K562 (cell line): Measurements from ENCODE around the gene BANF2. TPM values are rescaled to one million over a fixed set of nuclear protein-coding genes. Genes with fewer than 3 reads are reported as not detected.

Source experiments
- ATAC-seq: fragments of 200-7000 bp; cut with Tn5 transposase; 3 replicates; pipeline ENCODE4 v1.9.1; 2020; ENCODE audit warnings: moderate library complexity
- BruUV-seq: library from RNA; stranded (reverse); fragments of 400-500 nt; replicated peaks from 2 replicates; lab custom pipeline; 2021; lab: Mats Ljungman, UMichigan
- CTCF ChIA-PET: fragments of 300-600 bp; formaldehyde crosslinking; extraction: SDS; loops from one replicate; lab custom pipeline; 2021; ENCODE audit warnings: low intra/inter-chr PET ratio; lab: Yijun Ruan, JAX
- POLR2A ChIA-PET: fragments of 300-600, 350-650 bp; sonication (Branson Sonifier 250); formaldehyde crosslinking; extraction: SDS; loops from one replicate; lab custom pipeline; 2021; ENCODE audit warnings: antibody characterized with exemption, inconsistent platforms; lab: Yijun Ruan, JAX
- DNase-seq, 4 experiments: peaks; one replicate each; pipeline versions ENCODE4 v3.0.0 to v3.0.0-alpha.2; 2011 to 2018; ENCODE audit warnings: low spot score in 3 of 4, mixed read lengths in 3 of 4; ENCODE audit errors: extremely low read depth in 1 of 4
- FAIRE-seq: peaks from 2 replicates; lab custom pipeline; 2011; peaks lifted over from hg19 to GRCh38; lab: Jason Lieb, UNC
- H2AFZ ChIP-seq: 2 replicates; pipeline ENCODE4 v1.6.0; 2011; ENCODE audit warnings: low read depth, low read length, control low read depth, inconsistent platforms
- H3K27ac ChIP-seq: fragments of 200-600 bp; 3 replicates; pipeline ENCODE4 v1.8.0; 2011; ENCODE audit warnings: low read depth, mild to moderate bottlenecking, control low read depth, inconsistent platforms, low read length, moderate library complexity, mixed read lengths; ENCODE audit errors: extremely low read depth
- H3K27me3 ChIP-seq, 2 experiments: fragments of 300-600 bp in 1 of 2; 2 replicates in 1 of 2; 3 replicates in 1 of 2; pipeline versions ENCODE4 v1.6.0 to v1.8.0; 2011; ENCODE audit warnings: inconsistent platforms in 2 of 2, low read length in 2 of 2, mild to moderate bottlenecking in 1 of 2, mixed read lengths in 1 of 2, moderate library complexity in 1 of 2; ENCODE audit not compliant: control insufficient read depth in 2 of 2, insufficient read depth in 2 of 2
- H3K36me3 ChIP-seq: fragments of 300-600 bp; 3 replicates; pipeline ENCODE4 v1.8.0; 2011; ENCODE audit warnings: mild to moderate bottlenecking, low read length, inconsistent platforms; ENCODE audit not compliant: control insufficient read depth, insufficient read depth
- H3K4me1 ChIP-seq, 2 experiments: fragments of 200-600 bp in 1 of 2; replicated peaks in 1 of 2; 2 replicates in 1 of 2; 3 replicates in 1 of 2; pipeline versions ENCODE4 v1.5.1 to v1.8.0; 2011; ENCODE audit warnings: inconsistent platforms in 2 of 2, low read length in 2 of 2, mild to moderate bottlenecking in 1 of 2, mixed read lengths in 1 of 2, moderate library complexity in 1 of 2; ENCODE audit not compliant: control insufficient read depth in 2 of 2, insufficient read depth in 2 of 2
- H3K4me2 ChIP-seq: 2 replicates; pipeline ENCODE4 v1.6.1; 2011; ENCODE audit warnings: low read length, control low read depth, inconsistent platforms, mixed read lengths; ENCODE audit not compliant: insufficient read depth
- H3K4me3 ChIP-seq: fragments of 200-600 bp; sonication (generic), shearing (Covaris generic); 2 replicates; pipeline ENCODE4 v1.5.1; 2016; ENCODE audit warnings: control low read depth, inconsistent platforms
- H3K79me2 ChIP-seq: fragments of 200-600 bp; 3 replicates; pipeline ENCODE4 v1.8.0; 2011; ENCODE audit warnings: low read length, inconsistent platforms; ENCODE audit not compliant: control insufficient read depth, insufficient read depth
- H3K9ac ChIP-seq, 2 experiments: 2 replicates each; pipeline versions ENCODE4 v1.6.0 to v1.6.1; 2011; ENCODE audit warnings: low read depth in 2 of 2, low read length in 2 of 2, control low read depth in 1 of 2, inconsistent platforms in 1 of 2, mild to moderate bottlenecking in 1 of 2, mixed read lengths in 1 of 2; ENCODE audit not compliant: insufficient read depth in 1 of 2
- H3K9me1 ChIP-seq: one replicate; pipeline ENCODE4 v1.6.0; 2011; ENCODE audit warnings: inconsistent platforms, mild to moderate bottlenecking, low read length, moderate library complexity; ENCODE audit not compliant: control insufficient read depth, insufficient read depth
- H3K9me3 ChIP-seq: replicated peaks from 2 replicates; pipeline ENCODE4 v1.5.1; 2011; ENCODE audit warnings: low read depth, low read length, inconsistent platforms; ENCODE audit not compliant: control insufficient read depth, insufficient read depth
- H4K20me1 ChIP-seq: replicated peaks from 2 replicates; pipeline ENCODE4 v1.6.1; 2011; ENCODE audit warnings: low read length, inconsistent platforms, mixed read lengths; ENCODE audit not compliant: control insufficient read depth, insufficient read depth
- C11orf30 ChIP-seq: fragments of 450-650 bp; IDR thresholded peaks from 2 replicates; pipeline ENCODE4 v1.6.1; 2016; ENCODE audit warnings: low read depth, mild to moderate bottlenecking
- CBFA2T2 ChIP-seq: fragments of 450-650 bp; conservative IDR thresholded peaks from 2 replicates; pipeline ENCODE4 v1.6.1; 2017; ENCODE audit warnings: mild to moderate bottlenecking
- E2F3 ChIP-seq: fragments of 250-450 bp; sonication (Bioruptor Pico); IDR thresholded peaks from 2 replicates; pipeline ENCODE4 v1.4.0; 2020; ENCODE audit warnings: mild to moderate bottlenecking
- FOXM1 ChIP-seq, 2 experiments: fragments of 450-650 bp in 1 of 2; sonication (generic) in 1 of 2; formaldehyde crosslinking in 1 of 2; IDR thresholded peaks; 2 replicates each; pipeline versions ENCODE4 v1.6.1 to v1.9.0; 2017 to 2022; ENCODE audit warnings: low read depth in 2 of 2, mild to moderate bottlenecking in 2 of 2, missing genetic modification reagents in 1 of 2, moderate library complexity in 1 of 2
- GTF2F1 ChIP-seq: IDR thresholded peaks from 2 replicates; pipeline ENCODE4 v1.6.1; 2011; ENCODE audit warnings: low read depth, low read length, improper control_type of control experiment
- HEY1 ChIP-seq: fragments of 250-450 bp; sonication (Bioruptor Pico); IDR thresholded peaks from 2 replicates; pipeline ENCODE4 v1.5.0; 2020; ENCODE audit warnings: mild to moderate bottlenecking, moderate library complexity, borderline replicate concordance
- KAT8 ChIP-seq: fragments of 450-650 bp; IDR thresholded peaks from 2 replicates; pipeline ENCODE4 v1.6.1; 2016; ENCODE audit warnings: low read depth, mild to moderate bottlenecking
- MECOM ChIP-seq: fragments of 250-450 bp; sonication (Bioruptor Pico); IDR thresholded peaks from 2 replicates; pipeline ENCODE4 v1.8.0; 2022; ENCODE audit warnings: inconsistent platforms
- NFE2 ChIP-seq: IDR thresholded peaks from 2 replicates; pipeline ENCODE4 v1.6.1; 2014; ENCODE audit warnings: antibody characterized with exemption, low read depth
- OTX1 ChIP-seq: fragments of 450-650 bp; formaldehyde crosslinking; IDR thresholded peaks from 2 replicates; pipeline ENCODE4 v1.4.0; 2022; ENCODE audit warnings: mild to moderate bottlenecking
- RBM39 ChIP-seq: fragments of 200-400 bp; formaldehyde crosslinking; optimal IDR thresholded peaks from 2 replicates; pipeline ENCODE3; 2018; ENCODE audit warnings: low read depth, low read length
- TAF9B ChIP-seq: fragments of 450-650 bp; IDR thresholded peaks from 2 replicates; pipeline ENCODE4 v1.6.1; 2018; ENCODE audit warnings: mild to moderate bottlenecking; ENCODE audit not compliant: partially characterized antibody
- TCF7 ChIP-seq: sonication (generic); IDR thresholded peaks from 2 replicates; pipeline ENCODE4 v1.6.1; 2016; ENCODE audit warnings: antibody characterized with exemption, borderline replicate concordance
- ZNF830 ChIP-seq: fragments of 250-450 bp; sonication (Bioruptor Pico); IDR thresholded peaks from 2 replicates; pipeline ENCODE4 v1.5.0; 2021; ENCODE audit warnings: mild to moderate bottlenecking
- WGBS: fragments of 100-300 bp; shearing (Covaris generic); methylation state at CpG from one replicate; pipeline ENCODE4 v1.1.6; 2016; ENCODE audit warnings: low coverage, mixed read lengths; ENCODE audit not compliant: insufficient coverage; ENCODE audit errors: missing lambda C conversion rate; 5-methylcytosine and 5-hydroxymethylcytosine counted together
- in situ Hi-C: fragments of 300-500 bp; cut with MboI; formaldehyde crosslinking; loops from 4 replicates; pipeline ENCODE4 v1.15.0; 2018; ENCODE audit warnings: inconsistent platforms, mixed read lengths
- intact Hi-C: fragments of 100-400 bp; cut with micrococcal nuclease; formaldehyde crosslinking; loops from 2 replicates; pipeline ENCODE4 v1.14.2; 2022
- polyA plus RNA-seq, 8 experiments: library from polyadenylated mRNA; depleted of rRNA in 4 of 8; stranded (reverse) in 5 of 8; unstranded in 3 of 8; fragments of >200 nt; fragmentation: Nextera tagmentation in 2 of 8; fragmentation: Illumina TruSeq in 1 of 8; extraction: Ambion mirVana in 2 of 8; extraction: Trizol in 1 of 8; gene quantifications; 2 replicates each; pipeline versions ENCODE4 v1.2.1 to v1.2.3, GENCODE V29; 2011 to 2014; ENCODE audit warnings: inconsistent platforms in 1 of 8, missing spikeins in 1 of 8
- total RNA-seq, 7 experiments: library from RNA; depleted of rRNA in 6 of 7; stranded (reverse); fragments of >200 nt in 6 of 7; fragmentation: Illumina TruSeq in 2 of 7; extraction: Trizol in 2 of 7; gene quantifications; 2 replicates each; pipeline versions ENCODE4 v1.2.1 to v1.2.3, GENCODE V29; 2011 to 2021; ENCODE audit warnings: low replicate concordance in 1 of 7
- TF ChIP-seq, protein P1 (sequence below): fragments of 250-450 bp; sonication (Bioruptor Pico); IDR thresholded peaks from 2 replicates; pipeline ENCODE4 v1.6.1; 2021; ENCODE audit warnings: mild to moderate bottlenecking
- TF ChIP-seq, protein P2 (sequence below): fragments of 250-450 bp; sonication (Bioruptor Pico); IDR thresholded peaks from 2 replicates; pipeline ENCODE4 v1.5.0; 2021; ENCODE audit warnings: mild to moderate bottlenecking, borderline replicate concordance
- TF ChIP-seq, protein P3 (sequence below): fragments of 200-800 bp; sonication (Bioruptor generic); IDR thresholded peaks from 2 replicates; pipeline ENCODE4 v1.6.1; 2017; ENCODE audit warnings: missing genetic modification characterization, missing compliant biosample characterization

Gene BANF2
- total and polyA plus RNA-seq, 9 of the 15 experiments (the other 6 are each of a cell fraction or from before 2014, with no cell fraction given), result not detected

- WGBS, result 0% methylated on average over 5 of the region's 5 CpGs
- FAIRE-seq, result no peak
- no peak for DNase-seq
- H3K27me3 ChIP-seq, result no peaks in the 10 kb centered on the region; a peak in 1 of 5 replicates
- H2AFZ ChIP-seq, result no peak overlapping the region
- H3K9ac ChIP-seq, result no peak overlapping the region
- H3K4me3 ChIP-seq, result no peak overlapping the region
- no peak overlapping the region for H3K4me2 ChIP-seq
- no peak for ATAC-seq
- H3K36me3 ChIP-seq, result no peaks in the 10 kb centered on the region
- H3K9me3 ChIP-seq, result no peaks in the 10 kb centered on the region
- intact Hi-C loops, result no loop called here
- BruUV-seq, result no TSS peak
- H3K79me2 ChIP-seq, result no peaks in the 10 kb centered on the region
- POLR2A ChIA-PET, result no interaction called here
- H3K4me1 ChIP-seq, result no peaks in the 10 kb centered on the region
- H4K20me1 ChIP-seq, result no peaks in the 10 kb centered on the region
- TF ChIP-seq, protein P1, sequence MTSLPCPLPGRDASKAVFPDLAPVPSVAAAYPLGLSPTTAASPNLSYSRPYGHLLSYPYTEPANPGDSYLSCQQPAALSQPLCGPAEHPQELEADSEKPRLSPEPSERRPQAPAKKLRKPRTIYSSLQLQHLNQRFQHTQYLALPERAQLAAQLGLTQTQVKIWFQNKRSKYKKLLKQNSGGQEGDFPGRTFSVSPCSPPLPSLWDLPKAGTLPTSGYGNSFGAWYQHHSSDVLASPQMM (CRISPR knock-in tag), result no peak
- TF ChIP-seq KAT8 (no peak), E2F3 (CRISPR knock-in tag) (no peak), CBFA2T2 (no peak), C11orf30 (no peak), OTX1 (CRISPR knock-in tag) (no peak), FOXM1 (IDR thresholded peaks at IDR 0.05; ENCODE audit: low read depth) (no peak), FOXM1 (CRISPR knock-in tag; IDR thresholded peaks at IDR 0.05; ENCODE audit: low read depth) (no peak), TCF7 (no peak), NFE2 (no peak), RBM39 (no peak), HEY1 (CRISPR knock-in tag) (no peak), TAF9B (no peak), GTF2F1 (no peak), ZNF830 (CRISPR knock-in tag) (no peak), MECOM (CRISPR knock-in tag) (no peak)
- TF ChIP-seq, protein P2, sequence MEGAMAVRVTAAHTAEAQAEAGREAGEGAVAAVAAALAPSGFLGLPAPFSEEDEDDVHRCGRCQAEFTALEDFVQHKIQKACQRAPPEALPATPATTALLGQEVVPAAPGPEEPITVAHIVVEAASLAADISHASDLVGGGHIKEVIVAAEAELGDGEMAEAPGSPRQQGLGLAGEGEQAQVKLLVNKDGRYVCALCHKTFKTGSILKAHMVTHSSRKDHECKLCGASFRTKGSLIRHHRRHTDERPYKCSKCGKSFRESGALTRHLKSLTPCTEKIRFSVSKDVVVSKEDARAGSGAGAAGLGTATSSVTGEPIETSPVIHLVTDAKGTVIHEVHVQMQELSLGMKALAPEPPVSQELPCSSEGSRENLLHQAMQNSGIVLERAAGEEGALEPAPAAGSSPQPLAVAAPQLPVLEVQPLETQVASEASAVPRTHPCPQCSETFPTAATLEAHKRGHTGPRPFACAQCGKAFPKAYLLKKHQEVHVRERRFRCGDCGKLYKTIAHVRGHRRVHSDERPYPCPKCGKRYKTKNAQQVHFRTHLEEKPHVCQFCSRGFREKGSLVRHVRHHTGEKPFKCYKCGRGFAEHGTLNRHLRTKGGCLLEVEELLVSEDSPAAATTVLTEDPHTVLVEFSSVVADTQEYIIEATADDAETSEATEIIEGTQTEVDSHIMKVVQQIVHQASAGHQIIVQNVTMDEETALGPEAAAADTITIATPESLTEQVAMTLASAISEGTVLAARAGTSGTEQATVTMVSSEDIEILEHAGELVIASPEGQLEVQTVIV (CRISPR knock-in tag), result no peak
- TF ChIP-seq, protein P3, sequence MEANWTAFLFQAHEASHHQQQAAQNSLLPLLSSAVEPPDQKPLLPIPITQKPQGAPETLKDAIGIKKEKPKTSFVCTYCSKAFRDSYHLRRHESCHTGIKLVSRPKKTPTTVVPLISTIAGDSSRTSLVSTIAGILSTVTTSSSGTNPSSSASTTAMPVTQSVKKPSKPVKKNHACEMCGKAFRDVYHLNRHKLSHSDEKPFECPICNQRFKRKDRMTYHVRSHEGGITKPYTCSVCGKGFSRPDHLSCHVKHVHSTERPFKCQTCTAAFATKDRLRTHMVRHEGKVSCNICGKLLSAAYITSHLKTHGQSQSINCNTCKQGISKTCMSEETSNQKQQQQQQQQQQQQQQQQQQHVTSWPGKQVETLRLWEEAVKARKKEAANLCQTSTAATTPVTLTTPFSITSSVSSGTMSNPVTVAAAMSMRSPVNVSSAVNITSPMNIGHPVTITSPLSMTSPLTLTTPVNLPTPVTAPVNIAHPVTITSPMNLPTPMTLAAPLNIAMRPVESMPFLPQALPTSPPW, result no peak
- CTCF ChIA-PET, result no interaction called here
- H3K9me1 ChIP-seq, result no peaks in the 10 kb centered on the region
- in situ Hi-C loops, result no loop called here
- no peak overlapping the region for H3K27ac ChIP-seq
These were observed 41.5 kb downstream of the BANF2 start for GRCh38 chr20:17741220-17741619.
